CD4-positive, alpha-beta T cell treated with Interleukin-10 for 1 hour (primary cell): ENCODE data around the gene FRMD5.
"Not testable (repeated sequence)": the region's sequence is repeated elsewhere in the genome, so short reads cannot be mapped to it uniquely, and the experiment has no call there.

Source experiments
- DNase-seq: peaks from one replicate; pipeline ENCODE4 v3.0.0-alpha.2; 2020

Gene FRMD5

DNA sequence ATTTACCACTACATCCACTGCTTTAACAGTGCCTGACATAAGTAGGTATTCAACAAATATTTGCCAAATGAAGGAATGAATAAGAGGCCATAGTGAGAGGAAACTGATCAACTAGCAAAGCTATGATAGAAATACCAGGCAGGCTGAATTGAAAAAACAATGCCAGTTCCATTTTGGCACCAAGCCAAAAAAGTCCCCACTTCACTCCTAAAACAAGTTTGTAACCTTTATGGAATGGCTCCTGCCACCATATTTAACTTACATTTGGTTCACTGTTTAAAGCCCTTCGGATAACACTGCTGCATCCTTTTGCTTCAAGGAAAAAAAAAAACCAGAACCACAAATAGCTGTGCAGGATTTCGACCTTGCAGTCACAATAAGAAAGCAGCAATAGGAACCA, 166.1 kb downstream of the FRMD5 start:
- DNase-seq: no peak

DNA sequence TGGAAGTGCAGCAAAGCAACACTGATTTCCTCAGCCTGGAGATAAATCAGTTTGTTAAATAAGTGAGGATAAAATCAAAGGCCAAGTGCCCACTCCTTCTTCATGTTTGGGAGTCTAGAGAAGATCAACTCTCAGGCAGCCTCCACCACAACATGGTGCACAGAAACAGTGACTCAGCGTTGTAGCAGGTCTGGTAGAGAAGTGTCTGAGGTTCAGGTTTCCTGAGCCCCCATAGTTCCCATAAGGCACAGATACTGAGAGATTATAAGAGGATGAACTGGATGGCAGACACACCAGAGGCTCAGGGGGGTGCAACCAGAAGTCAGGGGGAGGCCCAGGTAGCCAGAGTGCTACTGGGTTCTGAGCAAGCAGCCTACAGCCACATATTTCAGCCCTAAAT, 166.7 kb downstream of the FRMD5 start:
- no peak for DNase-seq

- DNase-seq: no peak
Measured at GRCh38 chr15:44024155-44024554, 170.9 kb downstream of the FRMD5 start.

DNA sequence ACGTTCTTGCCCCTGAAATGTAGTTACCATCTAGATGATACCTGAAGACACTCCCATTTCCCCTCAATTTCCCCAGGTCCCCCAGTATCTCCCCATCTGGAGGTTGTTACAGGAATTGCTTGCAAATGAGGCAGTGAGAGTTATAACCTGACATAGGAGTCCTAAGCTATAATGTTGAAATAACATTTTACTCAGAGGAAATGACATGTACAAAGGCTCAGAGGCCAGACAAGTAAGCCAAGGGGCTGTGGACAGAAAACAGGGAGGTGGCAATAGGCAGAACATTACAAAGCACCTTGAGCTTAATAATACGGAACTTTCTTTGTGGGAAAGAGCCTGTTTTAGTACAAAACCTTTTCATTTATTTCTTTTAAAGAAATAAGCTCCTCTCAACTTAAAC, 171.9 kb downstream of the FRMD5 start:
- DNase-seq: no peak

GRCh38 chr15:44018151-44018550, 176.9 kb downstream of the FRMD5 start:
- no peak for DNase-seq

DNA sequence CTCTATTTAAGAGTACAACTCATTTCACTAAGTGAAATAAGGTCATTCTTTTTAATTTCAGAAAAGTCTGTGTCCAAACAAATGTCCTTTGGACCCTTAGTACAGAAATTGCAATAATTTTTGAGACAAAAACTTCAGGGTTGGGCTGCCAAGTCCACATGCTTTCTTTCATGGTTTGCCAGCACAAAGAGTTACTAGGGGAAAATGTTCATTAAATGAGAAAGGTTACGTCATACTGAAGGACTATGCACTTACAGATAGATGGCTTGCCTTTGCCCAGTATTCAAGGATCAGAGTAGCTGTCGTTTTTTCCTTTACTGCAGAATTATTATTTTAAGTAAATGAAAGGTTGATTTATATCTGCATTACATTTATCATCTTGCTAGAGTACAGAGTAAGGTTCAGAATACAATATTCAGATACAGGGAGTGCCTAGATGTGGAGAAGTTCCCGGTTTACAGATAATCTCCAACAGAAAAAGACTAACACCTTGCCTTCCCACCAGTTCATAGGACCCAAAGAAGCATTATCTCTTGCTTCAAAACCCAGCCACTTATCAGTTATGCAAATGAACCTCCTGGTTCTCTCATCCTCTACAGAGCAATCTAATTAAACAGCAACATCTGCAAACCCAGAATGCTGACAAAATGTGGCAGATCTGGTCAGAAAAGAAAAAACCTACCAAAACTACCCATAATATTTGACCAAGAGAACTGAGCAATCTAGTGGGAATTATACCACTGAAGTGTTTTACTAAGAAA, 179.3 kb downstream of the FRMD5 start:
- DNase-seq: no peak

DNA sequence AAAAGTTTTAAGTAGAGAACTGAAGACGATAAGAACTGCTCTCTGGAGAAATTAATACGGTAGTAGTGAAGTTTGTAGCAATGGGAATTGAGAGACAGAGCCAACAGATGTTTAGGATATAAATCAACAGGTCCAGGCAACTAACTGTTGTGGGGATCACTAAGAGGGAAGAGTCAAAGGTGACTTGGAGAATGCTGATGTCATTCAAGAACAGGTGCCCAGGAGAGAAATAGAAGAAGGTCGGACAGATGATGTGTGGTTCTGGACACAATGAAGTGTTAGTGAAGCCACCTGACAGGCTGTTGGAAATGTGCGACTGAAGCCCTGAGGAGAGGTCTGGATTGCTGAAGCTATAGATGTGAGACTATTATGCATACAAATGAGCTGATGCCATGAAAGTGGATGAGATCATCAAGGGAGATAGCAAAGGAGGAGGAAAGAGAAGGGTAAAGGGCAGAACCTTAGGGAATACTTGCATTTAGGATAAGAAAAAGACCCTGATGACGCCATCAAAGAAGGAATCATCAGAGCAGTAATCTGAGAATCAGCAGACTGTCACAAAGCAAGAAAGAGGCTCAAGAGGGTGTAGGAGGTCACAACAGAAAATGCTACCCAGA, 183.7 kb downstream of the FRMD5 start:
- DNase-seq: no peak

DNA sequence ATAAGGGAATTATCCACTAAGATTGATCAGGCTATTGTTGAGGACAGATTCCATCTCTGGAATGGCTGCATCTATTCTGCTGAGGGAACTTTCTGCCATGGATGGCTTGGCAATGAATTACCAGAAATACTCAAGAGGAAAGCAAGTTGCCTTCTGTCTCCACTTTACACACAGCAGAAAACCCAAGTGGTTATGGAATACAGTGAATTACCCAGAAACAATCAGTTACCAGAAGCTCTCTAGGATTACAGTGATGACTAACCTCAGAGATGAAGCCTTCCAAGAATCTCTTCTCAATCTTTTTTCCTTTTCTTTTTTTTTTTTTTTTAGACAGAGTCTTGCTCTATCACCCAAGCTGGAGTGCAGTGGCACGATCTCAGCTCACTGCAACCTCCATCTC, 185.0 kb downstream of the FRMD5 start:
- DNase-seq: no peak

DNA sequence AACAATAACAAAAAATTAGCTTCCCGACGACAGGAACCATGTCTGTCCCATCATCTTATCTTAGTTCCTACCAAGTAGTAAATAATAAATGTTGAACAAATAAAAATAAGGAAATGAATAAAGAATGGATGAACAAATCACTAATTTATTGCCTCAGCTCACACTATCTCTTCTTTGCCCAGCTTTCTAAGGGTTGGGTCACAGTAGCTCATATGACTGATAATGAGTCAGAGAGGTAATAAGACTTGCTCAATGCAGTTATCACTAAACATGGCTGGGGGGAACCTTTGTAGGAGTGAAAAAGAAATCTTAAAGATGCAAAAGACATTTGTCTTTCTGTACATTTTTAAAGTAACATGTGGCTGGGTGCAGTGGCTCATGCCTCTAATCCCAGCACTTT, 186.0 kb downstream of the FRMD5 start:
- no peak for DNase-seq

GRCh38 chr15:44000248-44000647, 194.8 kb downstream of the FRMD5 start:
- DNase-seq: not testable (repeated sequence)

DNA sequence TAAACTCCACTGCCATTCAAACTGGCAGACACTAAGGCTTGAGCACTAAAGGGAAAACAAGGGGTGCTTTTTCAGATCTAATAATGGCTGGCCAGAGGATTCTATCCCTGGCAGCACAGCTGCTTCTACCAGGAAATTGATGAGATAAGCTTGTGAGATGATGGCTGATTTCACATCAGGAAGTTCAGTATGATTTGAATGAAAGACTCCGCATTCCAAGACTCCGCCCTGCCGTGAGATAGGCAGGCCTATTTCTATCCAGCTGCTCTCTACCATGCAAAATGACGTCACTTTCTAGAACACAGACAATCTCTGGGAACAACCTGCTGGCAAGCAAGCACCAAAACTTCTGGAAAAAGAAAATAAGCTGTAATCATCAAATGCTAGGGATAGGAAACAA, 196.5 kb downstream of the FRMD5 start:
- no peak for DNase-seq

GRCh38 chr15:43991206-43991605, 203.9 kb downstream of the FRMD5 start:
- no peak for DNase-seq

DNA sequence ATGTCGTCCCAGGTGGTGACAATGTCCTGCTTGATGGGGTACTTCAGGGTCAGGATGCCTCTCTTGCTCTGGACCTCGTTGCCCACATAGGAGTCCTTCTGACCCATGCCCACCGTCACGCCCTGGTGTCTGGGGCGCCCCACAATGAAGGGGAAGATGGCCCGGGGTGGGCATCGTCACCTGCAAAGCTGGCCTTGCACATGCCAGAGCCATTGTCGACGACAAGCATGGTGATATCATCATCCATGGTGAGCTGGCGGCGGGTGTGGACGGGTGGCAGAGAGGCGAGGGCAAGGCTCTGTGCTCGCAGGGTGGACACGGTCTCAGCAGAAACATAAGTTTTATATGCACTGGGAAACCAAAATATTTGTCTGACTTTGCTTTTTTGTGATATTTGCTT, 205.1 kb downstream of the FRMD5 start:
- DNase-seq: no peak

GRCh38 chr15:43988900-43989299, 206.2 kb downstream of the FRMD5 start:
- no peak for DNase-seq

- no peak for DNase-seq
Measured at GRCh38 chr15:43987924-43988323, 207.1 kb downstream of the FRMD5 start.

GRCh38 chr15:43985976-43986680, 208.9 kb downstream of the FRMD5 start:
- no peak for DNase-seq

DNA sequence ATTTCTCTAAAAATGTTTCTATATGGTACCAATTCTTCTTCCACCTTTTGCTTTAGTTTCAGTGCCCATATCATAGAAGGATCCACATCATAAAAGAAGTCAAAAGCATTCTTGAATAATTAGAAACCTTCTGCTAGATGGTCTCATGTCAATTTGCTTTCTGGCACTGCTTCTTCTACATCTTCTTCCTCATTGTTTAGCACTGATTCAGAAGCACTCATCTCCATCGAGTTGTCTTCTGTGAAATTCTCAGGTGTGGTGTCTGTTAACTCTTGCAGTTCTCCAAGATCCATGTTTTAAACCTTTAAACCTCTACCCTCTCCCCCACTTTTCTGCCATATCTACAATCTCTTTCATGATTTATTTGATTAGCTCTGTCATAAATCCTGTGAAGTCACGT, 213.5 kb downstream of the FRMD5 start:
- no peak for DNase-seq

GRCh38 chr15:43977072-43977884, 217.8 kb downstream of the FRMD5 start:
- DNase-seq: peak; percentile 32

- DNase-seq: no peak
Measured at GRCh38 chr15:43975770-43976169, 219.3 kb downstream of the FRMD5 start.

DNA sequence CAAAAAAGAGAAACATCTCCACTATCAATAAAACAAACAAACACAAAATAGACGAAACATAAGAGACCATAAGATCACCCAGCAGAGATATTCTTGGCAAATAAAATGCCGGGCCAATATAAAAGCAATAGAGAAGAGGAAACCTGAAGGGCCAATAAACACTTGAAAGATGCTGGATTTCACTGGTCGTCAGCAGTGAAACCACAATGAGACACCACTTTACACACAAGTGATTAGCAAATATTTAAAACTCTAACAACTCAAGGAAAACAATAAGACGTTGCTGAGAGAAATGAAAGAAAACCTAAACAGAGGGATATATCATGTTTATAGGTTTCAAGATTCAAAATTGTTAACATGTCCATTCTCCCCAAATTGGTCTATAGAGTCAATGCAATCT, 219.7 kb downstream of the FRMD5 start:
- DNase-seq: no peak

- DNase-seq: no peak
Measured at GRCh38 chr15:43974852-43975251, 220.2 kb downstream of the FRMD5 start.

DNA sequence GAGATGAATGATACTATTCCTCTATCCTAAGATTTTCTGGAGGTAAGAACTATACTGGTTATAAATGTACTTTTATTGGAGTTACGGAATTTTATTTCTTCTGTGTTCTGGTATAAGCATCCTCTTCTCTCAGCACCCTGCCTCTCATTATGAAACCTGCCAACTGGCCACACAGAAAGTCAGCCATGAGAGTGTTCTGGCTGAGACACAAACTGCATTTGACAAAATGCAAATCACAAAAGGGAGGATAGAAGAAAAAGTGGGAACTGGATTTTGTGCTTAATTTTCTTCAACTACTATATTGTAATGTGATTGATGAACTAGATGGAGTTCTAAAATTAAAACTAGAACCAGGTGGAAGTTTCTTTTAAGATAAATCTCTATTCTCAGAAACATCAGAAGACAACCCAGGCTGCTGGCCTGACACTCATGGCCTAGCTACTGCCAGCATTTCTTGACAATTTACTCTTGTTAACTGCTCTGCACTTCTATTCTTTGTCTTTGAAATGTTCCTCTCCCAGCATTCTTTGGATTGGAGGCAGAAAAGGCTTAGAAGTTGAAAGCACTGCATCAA, 225.2 kb downstream of the FRMD5 start:
- no peak for DNase-seq

- DNase-seq: no peak
Measured at GRCh38 chr15:43968551-43968950, 226.5 kb downstream of the FRMD5 start.
